ENCODE measurements around the gene LRRK2. TPM values are rescaled to one million over a fixed set of nuclear protein-coding genes. Genes with fewer than 3 reads are reported as not detected.

LRRK2 gene
- total RNA-seq, 4 donors from 2014 or later = 5.7 to 11.1 (median 9.5) TPM

GRCh38 chr12:40229690-40230651 lies 5.2 kb downstream of the LRRK2 start:
- WGBS, 2 donors = 67 to 80% methylated on average over 10 of the region's 10 CpGs
- TF ChIP-seq POLR2A (IDR thresholded peaks at IDR 0.05) = no peak
- TF ChIP-seq CTCF (IDR thresholded peaks at IDR 0.05) = no peak
- H3K4me3 ChIP-seq (ENCODE audit: low read depth, poor library complexity, severe bottlenecking) = no peak overlapping the region
- intact Hi-C loops (cut with DNase I; ENCODE audit: low total_unique reads) = no loop called here
- no peak for DNase-seq (ENCODE audit: low spot score in 2 of 2)

- no peak overlapping the region for H3K4me3 ChIP-seq (ENCODE audit: low read depth, poor library complexity, severe bottlenecking)
- DNase-seq (ENCODE audit: low spot score in 2 of 2) = no peak
- intact Hi-C loops (cut with DNase I; ENCODE audit: low total_unique reads) = no loop called here
- 82 to 86% methylated on average over 1 of the region's 1 CpG for WGBS, 2 donors
- TF ChIP-seq POLR2A (IDR thresholded peaks at IDR 0.05) (no peak), CTCF (IDR thresholded peaks at IDR 0.05) (no peak)
Measured at GRCh38 chr12:40232602-40233001, 7.8 kb downstream of the LRRK2 start.

DNA sequence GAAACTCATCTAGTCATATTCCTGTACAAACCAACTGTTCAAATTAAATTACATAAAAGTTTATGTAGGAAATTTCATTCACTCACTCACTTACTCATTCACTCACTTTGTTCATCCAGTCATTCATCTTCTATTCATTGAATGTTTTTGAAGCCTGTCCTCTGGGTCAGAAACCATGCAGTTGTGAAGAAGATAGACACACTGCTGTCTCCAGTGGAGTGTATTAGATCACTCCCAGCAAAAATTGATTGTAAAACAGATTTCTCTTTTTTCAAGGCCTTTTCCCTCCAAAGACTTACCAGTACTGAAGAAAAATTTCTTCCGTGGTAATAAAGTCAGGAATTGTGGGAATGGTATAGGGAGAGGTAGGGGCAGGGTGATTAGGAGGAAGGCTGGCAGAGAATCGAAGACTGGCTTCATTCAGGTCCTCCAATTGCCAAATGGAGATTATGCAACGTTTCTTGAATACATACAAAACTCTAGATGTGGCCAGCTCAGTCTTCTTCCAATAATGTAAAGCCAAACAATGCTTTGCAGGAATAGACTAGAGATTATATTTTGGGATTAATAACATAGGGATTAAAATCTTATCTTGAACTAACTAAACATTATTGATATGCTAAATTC lies 9.1 kb downstream of the LRRK2 start:
- DNase-seq (ENCODE audit: low spot score in 2 of 2) = no peak
- H3K4me3 ChIP-seq (ENCODE audit: low read depth, poor library complexity, severe bottlenecking) = no peak overlapping the region
- TF ChIP-seq CTCF (IDR thresholded peaks at IDR 0.05) (no peak), POLR2A (IDR thresholded peaks at IDR 0.05) (no peak)
- 67 to 73% methylated on average over 3 of the region's 3 CpGs for WGBS, 2 donors
- intact Hi-C loops (cut with DNase I; ENCODE audit: low total_unique reads) = no loop called here

- no peak for DNase-seq (ENCODE audit: low spot score in 2 of 2)
- WGBS, 2 donors = 93 to 94% methylated on average over 3 of the region's 3 CpGs
- TF ChIP-seq POLR2A (IDR thresholded peaks at IDR 0.05) = no peak
- no peak for TF ChIP-seq CTCF (IDR thresholded peaks at IDR 0.05)
- intact Hi-C loops (cut with DNase I; ENCODE audit: low total_unique reads) = no loop called here
- no peak overlapping the region for H3K4me3 ChIP-seq (ENCODE audit: low read depth, poor library complexity, severe bottlenecking)
Measured at GRCh38 chr12:40236357-40236850, 11.6 kb downstream of the LRRK2 start.

- H3K4me3 ChIP-seq (ENCODE audit: low read depth, poor library complexity, severe bottlenecking) = no peak overlapping the region
- WGBS, 2 donors = 16 to 50% methylated on average over 1 of the region's 1 CpG
- DNase-seq (ENCODE audit: low spot score in 2 of 2) = no peak
- intact Hi-C loops (cut with DNase I; ENCODE audit: low total_unique reads) = no loop called here
- TF ChIP-seq POLR2A (IDR thresholded peaks at IDR 0.05) (no peak), CTCF (IDR thresholded peaks at IDR 0.05) (no peak)
Measured at GRCh38 chr12:40238266-40238902, 13.6 kb downstream of the LRRK2 start.

All from lower leg skin (tissue), 4 donors.